HG02885 (cell line): ENCODE data around the gene SLC34A3.

Experiments used
- ATAC-seq: cut with Tn5 transposase; IDR thresholded peaks from one replicate; pipeline ENCODE4 v1.9.1; 2021; ENCODE audit warnings: mild to moderate bottlenecking; ENCODE audit not compliant: unreplicated experiment, poor library complexity

The SLC34A3 gene

GRCh38 chr9:137272241-137273094 is 41.8 kb downstream of the SLC34A3 start:
- no peak for ATAC-seq

- no peak for ATAC-seq
These were observed 42.4 kb downstream of the SLC34A3 start for GRCh38 chr9:137273095-137273490.

DNA sequence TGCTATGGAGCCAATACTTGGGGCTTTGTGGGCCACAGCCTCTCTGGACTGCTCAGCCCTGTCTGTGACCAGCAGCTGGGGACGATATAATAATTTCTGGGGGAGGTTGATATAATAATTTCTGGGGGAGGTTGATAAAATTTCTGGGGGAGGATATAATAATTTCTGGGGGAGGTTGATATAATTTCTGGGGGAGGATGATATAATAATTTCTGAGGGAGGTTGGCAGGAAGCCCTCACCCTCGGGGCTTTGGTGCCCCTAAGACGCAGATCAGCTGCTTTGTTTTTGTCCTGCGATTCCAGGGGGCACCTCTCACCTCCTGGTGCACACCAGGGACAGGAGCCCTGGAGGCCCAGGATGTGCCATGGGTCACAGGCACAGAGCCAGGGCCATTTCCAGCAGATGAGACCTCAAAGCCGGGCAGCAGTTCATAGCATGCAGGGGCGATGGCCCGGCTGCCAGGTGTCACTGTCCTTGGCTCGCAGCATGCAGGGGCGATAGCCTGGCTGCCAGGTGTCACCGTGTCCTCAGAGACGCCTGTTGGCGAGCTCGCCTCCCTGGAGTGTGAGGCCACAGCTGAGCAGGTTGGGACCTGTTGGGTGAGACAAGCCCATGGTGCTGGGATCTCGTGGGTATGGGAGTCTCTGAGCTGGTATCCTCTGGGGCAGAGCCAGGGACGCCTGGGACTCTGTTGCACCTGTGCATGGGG is 43.1 kb downstream of the SLC34A3 start:
- no peak for ATAC-seq

DNA sequence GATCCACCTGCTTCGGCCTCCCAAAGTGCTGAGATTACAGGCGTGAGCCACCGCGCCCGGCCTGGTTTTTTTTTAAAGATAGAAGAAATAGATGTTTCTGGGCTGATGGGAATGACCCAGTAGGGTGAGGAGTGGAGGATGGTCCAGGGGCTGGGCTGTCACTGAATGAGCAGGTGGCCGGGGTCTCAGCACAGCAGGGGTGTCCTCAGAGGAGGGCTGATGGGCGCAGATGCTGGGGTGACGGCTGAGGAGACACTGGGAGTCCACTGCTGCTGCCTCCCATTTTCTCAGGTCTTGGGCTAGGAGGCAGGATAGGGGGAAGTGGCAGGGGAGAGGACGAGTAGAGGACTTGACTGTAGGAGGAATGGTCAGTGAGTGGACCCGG is 44.5 kb downstream of the SLC34A3 start:
- ATAC-seq: no peak

DNA sequence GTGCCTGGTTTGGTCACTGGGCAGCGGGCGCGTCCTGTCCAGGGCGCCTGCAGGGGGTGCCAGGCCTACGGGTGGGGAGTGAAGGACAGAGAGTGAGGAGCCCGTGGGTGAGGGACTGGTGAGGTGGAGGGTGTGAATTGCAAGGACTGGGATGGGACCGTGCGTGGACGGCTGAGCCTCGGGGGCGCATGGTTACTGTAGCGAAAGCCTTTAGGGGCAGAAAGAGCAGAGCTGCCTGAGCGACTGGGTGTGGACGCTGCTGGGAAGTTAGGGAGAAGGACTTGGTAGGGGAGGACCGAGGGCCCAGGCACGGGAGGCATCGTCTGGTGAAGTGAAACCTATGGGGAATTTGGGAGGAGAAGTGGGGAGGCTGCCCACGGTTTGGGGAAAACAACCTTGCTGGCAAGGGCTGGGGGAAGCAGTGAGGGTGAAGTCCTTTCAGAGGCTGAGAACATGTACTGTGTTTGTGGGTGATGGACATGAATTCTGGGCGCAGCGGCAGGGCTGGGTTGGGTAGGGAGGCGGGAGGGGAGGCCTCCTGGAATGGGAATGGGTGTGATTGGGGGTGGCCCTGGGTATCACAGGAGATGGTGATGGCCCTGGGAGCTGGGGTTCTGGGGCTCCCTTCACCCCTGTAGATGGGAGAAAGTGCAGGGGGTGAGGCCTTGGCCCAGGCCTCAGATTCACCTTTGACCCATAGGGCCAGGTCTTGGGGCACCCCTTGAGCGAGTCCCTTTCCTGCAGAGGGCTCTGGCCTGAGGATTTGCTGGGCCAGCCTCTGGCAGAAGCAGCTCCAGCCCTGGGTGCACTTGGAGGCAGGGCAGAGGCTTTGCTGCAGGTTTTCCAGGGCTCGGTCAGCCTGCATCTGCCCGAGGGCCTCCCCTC is 45.1 kb downstream of the SLC34A3 start:
- ATAC-seq: no peak

GRCh38 chr9:137276473-137277328 is 46.0 kb downstream of the SLC34A3 start:
- ATAC-seq: no peak

GRCh38 chr9:137277329-137278041 is 46.8 kb downstream of the SLC34A3 start, which contains the start of gene TOR4A:
TSS of gene TOR4A (plus strand) at chr9:137277726. CDS start at chr9:137278690, 964 bp downstream.
- peak; percentile 75 for ATAC-seq

DNA sequence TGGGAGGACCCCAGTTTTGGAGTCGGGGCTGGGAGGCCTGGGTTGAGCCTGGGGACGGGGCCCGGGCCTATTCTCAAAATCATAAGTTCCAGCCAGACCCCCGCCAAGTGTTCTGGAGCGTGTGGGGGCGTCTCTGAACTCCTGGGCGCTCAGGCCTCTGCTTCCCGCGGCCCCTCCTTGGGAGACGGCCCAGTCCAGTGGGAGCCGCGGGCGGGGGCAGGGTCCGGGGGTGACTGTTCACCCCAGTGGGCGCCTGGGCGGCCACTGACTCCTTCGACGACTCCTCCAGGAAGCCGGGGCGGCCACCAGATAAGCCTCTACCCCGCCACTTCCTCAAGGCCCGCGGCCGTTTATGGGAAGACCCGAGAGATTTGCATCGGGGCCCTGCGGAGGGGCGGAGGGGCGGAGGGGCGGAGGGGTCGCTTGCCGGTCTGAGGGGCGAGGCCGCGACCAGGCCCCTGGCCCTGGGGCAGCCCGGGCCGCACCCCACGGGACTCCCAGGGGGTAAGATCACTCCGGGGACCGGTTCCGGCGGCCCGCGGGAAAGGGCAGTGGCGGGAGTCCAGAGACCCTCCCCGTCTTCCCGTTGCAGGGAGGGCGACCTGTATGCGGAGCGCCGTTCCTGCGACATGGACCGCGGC is 47.5 kb downstream of the SLC34A3 start:
- no peak for ATAC-seq

DNA sequence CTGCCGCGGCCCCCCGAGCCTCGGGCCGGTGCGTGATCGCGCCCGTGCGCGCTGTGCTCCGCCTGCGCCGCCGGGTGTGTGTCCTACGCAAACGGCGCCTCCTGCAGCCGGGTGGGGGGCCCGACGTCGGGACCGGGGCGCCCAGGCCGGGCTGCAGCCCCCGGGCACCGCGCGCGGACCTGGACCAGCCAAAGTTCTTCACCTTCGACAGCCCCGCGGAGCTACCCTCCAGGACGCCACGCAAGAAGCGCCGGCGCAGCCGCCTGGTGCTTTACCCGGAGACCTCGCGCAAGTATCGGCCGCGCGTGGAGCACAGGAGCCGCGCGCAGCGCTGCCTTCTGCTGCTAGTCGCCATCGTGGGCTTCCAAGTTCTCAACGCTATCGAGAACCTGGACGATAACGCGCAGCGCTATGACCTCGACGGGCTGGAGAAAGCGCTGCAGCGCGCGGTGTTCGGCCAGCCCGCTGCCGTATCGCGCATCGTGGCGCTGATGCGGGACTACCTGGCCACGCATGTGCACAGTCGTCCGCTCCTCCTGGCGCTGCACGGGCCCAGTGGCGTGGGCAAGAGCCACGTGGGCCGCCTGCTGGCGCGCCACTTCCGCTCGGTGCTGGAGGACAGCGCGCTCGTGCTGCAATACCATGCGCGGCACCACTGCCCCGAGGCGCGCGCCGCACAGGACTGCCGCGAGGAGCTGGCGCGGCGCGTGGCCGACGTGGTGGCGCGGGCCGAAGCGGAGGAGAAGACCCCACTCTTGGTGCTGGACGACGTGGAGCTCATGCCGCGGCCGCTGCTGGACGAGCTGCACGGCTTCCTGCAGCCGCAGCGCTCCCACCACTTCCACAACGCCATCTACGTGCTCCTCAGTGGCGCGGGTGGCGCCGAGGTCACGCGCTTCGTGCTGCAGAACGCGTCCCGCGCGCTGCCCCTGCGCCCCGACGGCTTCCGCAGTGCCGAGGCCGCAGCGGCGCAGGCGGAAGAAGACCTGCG is 48.3 kb downstream of the SLC34A3 start:
- ATAC-seq: no peak

GRCh38 chr9:137279741-137280473 is 49.2 kb downstream of the SLC34A3 start:
- ATAC-seq: no peak

DNA sequence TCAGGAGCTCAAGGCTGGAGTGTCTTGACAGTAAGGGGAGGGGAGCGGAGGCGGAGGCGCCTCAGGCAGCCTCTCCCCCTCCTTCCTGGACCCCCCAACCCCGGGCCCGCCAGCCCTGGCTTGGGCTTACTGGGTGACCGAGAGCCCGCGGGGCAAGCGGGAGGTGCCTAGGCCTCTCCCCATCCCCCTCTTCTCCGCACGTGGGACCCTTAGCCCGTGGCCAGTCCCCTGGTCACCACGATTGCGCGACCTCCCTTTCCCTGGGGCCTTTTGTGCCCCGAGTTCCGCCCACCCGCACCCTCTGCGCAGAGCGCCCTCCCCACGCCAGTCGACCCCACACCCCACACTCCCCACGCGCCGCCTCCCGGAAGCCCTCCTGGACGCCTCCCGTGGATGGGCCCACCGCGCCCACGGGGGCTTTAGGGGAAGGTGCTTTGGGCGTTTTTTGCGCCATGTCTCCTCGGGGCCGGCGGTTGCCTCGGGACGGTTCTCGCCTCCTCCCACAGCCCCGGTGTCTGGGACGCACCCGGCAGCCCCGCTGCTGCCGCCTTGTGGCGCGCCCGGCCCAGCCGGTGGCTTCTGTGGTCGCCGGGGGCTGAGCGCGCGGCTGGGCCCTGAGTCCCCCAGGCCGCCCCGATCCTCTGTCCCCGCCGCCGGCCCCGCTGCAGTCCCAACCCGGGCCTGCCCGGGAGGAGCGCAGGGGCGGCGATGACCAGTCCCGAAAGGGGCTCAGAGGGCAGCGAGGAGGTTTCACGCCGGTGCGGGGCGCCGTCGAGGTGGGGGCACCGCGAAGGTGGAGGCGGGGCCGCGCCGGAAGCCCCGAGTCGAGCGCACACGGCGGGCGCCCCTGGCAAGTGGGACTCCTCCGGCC is 50.0 kb downstream of the SLC34A3 start:
- no peak for ATAC-seq

GRCh38 chr9:137281345-137282116 is 50.8 kb downstream of the SLC34A3 start:
- ATAC-seq: no peak
